Calu3 (cell line): Measurements from ENCODE around the gene TEAD4. TPM values are rescaled to one million over a fixed set of nuclear protein-coding genes. Genes with fewer than 3 reads are reported as not detected.

ENCODE experiments used
- BruUV-seq: library from RNA; stranded (reverse); fragments of 400-500 nt; replicated peaks from 2 replicates; lab custom pipeline; 2021; lab: Mats Ljungman, UMichigan
- CTCF ChIA-PET: fragments of 300-600 bp; sonication (Branson Sonifier 250); formaldehyde crosslinking; loops from one replicate; lab custom pipeline; 2022; ENCODE audit warnings: antibody characterized with exemption; lab: Charles Lee
- DNase-seq: peaks from one replicate; pipeline ENCODE4 v3.0.0; 2022
- H3K27ac Mint-ChIP-seq: one replicate; pipeline ENCODE4 v1.8.0; 2022; ENCODE audit warnings: mixed read lengths; ENCODE audit not compliant: unreplicated experiment
- H3K27me3 Mint-ChIP-seq: one replicate; pipeline ENCODE4 v1.8.0; 2022; ENCODE audit warnings: mixed read lengths; ENCODE audit not compliant: unreplicated experiment
- H3K36me3 Mint-ChIP-seq: one replicate; pipeline ENCODE4 v1.8.0; 2022; ENCODE audit warnings: mild to moderate bottlenecking, moderate library complexity, mixed read lengths; ENCODE audit not compliant: insufficient read depth, unreplicated experiment
- H3K4me1 Mint-ChIP-seq: one replicate; pipeline ENCODE4 v1.8.0; 2022; ENCODE audit warnings: mild to moderate bottlenecking, low read depth, mixed read lengths; ENCODE audit not compliant: unreplicated experiment
- H3K4me3 Mint-ChIP-seq: one replicate; pipeline ENCODE4 v1.8.0; 2022; ENCODE audit warnings: mild to moderate bottlenecking, low read depth, moderate library complexity, mixed read lengths; ENCODE audit not compliant: unreplicated experiment
- H3K9me3 Mint-ChIP-seq: one replicate; pipeline ENCODE4 v1.8.0; 2022; ENCODE audit warnings: low read depth, mixed read lengths; ENCODE audit not compliant: unreplicated experiment
- intact Hi-C: fragments of 100-400 bp; cut with micrococcal nuclease; formaldehyde crosslinking; loops from one replicate; pipeline ENCODE4 v1.10.0; 2022; ENCODE audit not compliant: unreplicated experiment
- total RNA-seq: library from RNA; stranded (reverse); gene quantifications from 2 replicates; pipeline ENCODE4 v1.2.3, GENCODE V29; 2022
- TF ChIP-seq, protein P1 (sequence below): fragments of 200-600 bp; IDR thresholded peaks from one replicate; pipeline ENCODE4 v1.8.0; 2022; ENCODE audit warnings: antibody characterized with exemption; ENCODE audit not compliant: unreplicated experiment

TEAD4 gene
- total RNA-seq, 1 experiment from 2014 or later: 33.0 TPM

DNA sequence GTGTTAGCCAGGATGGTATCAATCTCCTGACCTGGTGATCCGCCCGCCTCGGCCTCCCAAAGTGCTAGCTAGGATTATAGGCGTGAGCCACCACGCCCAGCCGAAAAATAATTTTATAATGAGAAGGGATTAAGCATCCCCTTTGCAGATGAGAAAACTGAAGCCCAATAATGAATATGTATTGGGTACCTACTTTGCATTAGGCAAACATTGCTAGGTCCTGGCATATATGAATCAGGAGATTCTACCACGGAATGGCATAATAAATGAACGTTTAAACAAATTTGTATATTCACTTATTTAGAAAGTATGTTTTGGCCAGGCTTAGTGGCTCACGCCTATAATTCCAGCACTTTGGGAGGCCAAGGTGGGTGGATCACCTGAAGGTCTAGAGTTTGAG is 36.1 kb upstream of the TEAD4 start:
- TF ChIP-seq, protein P1, sequence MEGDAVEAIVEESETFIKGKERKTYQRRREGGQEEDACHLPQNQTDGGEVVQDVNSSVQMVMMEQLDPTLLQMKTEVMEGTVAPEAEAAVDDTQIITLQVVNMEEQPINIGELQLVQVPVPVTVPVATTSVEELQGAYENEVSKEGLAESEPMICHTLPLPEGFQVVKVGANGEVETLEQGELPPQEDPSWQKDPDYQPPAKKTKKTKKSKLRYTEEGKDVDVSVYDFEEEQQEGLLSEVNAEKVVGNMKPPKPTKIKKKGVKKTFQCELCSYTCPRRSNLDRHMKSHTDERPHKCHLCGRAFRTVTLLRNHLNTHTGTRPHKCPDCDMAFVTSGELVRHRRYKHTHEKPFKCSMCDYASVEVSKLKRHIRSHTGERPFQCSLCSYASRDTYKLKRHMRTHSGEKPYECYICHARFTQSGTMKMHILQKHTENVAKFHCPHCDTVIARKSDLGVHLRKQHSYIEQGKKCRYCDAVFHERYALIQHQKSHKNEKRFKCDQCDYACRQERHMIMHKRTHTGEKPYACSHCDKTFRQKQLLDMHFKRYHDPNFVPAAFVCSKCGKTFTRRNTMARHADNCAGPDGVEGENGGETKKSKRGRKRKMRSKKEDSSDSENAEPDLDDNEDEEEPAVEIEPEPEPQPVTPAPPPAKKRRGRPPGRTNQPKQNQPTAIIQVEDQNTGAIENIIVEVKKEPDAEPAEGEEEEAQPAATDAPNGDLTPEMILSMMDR: no peak
- no peaks in the 10 kb centered on the region for H3K4me1 Mint-ChIP-seq
- no peaks in the 10 kb centered on the region for H3K27me3 Mint-ChIP-seq
- no peaks in the 10 kb centered on the region for H3K9me3 Mint-ChIP-seq
- intact Hi-C loops: no loop called here
- no TSS peak for BruUV-seq
- DNase-seq: no peak
- H3K36me3 Mint-ChIP-seq: peaks cover 13% of the 10 kb centered on the region
- H3K27ac Mint-ChIP-seq: no peak overlapping the region
- CTCF ChIA-PET: no interaction called here
- no peak overlapping the region for H3K4me3 Mint-ChIP-seq

DNA sequence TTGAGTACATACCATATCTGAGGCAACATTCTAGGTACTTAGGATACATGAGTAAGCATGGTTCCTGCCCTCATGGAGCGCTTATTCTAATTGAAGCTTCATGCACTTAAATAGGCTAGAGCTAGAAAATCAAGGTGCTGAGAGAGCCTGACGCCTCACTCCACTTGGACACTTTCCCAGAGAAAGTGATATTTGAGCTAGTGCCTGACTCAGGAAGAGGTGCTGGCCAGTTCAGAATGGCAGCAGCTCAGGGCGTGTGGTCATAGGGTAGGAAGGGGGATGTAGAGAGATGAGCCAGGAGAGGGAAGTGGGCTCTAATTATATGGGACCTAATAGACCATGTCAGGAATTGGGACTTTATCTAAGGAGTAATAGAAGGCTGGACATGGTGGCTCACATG is 35.2 kb upstream of the TEAD4 start:
- H3K27ac Mint-ChIP-seq: no peak overlapping the region
- intact Hi-C loops: no loop called here
- CTCF ChIA-PET: interaction anchor here (0.7 to 1.0 kb wide), 2 partner anchors 36 to 71 kb away, joined by 3 read pairs; no protein-coding TSS in a partner anchor
- H3K27me3 Mint-ChIP-seq: no peaks in the 10 kb centered on the region
- no TSS peak for BruUV-seq
- no peak for DNase-seq
- no peaks in the 10 kb centered on the region for H3K9me3 Mint-ChIP-seq
- no peak overlapping the region for H3K4me3 Mint-ChIP-seq
- TF ChIP-seq, protein P1: no peak
- H3K36me3 Mint-ChIP-seq: peaks cover 8% of the 10 kb centered on the region
- H3K4me1 Mint-ChIP-seq: no peaks in the 10 kb centered on the region

DNA sequence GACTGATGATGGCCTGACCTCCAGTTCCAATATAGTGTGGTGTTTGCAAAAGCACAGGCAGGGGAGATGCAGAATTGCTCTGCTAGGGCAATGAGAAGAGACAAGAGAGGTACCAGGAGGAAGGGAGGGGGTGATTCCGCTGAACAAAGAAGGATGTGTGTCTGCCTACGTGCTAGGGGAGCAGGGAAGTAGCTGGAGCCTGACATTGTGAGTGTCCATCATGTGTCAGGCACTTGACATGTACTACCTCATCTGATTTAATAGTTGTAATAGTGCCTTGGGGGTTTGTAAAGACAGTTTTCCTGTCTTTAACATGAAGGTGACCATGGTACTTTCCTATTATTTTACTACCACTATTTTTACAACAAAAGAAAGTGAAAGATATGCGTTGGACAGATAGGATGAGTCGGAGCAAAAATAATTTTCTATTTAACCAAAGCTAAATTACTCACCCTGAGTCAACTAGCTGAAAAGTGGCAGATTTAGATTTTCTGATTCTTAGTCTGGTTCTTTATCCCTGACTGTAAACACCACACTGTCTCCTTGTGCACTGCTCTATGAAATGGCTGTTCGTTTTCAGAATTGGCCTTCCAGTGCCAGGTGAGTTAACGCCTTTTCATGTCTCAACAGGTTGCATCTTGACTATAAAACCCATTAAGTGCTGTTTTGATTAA is 33.7 kb upstream of the TEAD4 start:
- no peak for DNase-seq
- Mint-ChIP-seq H3K27me3 (no peaks in the 10 kb centered on the region), H3K27ac (no peak overlapping the region), H3K36me3 (peaks cover 9% of the 10 kb centered on the region), H3K4me1 (no peaks in the 10 kb centered on the region), H3K9me3 (no peaks in the 10 kb centered on the region), H3K4me3 (no peak overlapping the region)
- CTCF ChIA-PET: interaction anchor here (0.5 kb wide), 2 partner anchors 40 to 75 kb away, joined by 3 read pairs; no protein-coding TSS in a partner anchor
- no TSS peak for BruUV-seq
- intact Hi-C loops: no loop called here
- TF ChIP-seq, protein P1: no peak

DNA sequence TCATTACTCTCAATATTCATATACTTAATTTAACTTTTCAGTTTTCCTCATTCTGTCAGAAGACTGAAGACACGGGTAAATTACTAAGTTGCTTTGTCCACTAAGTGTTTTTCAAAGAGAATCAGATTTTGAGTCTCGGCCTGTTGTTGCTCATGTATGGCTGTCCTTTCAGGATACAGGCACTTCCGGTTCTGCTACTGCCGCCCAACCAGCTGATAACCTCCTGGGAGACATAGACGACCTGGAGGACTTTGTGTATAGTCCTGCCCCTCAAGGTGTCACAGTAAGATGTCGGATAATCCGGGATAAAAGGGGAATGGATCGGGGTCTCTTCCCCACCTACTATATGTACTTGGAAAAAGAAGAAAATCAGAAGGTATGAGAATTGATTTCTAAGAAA is 28.3 kb upstream of the TEAD4 start:
- intact Hi-C loops: no loop called here
- TF ChIP-seq, protein P1: no peak
- CTCF ChIA-PET: no interaction called here
- DNase-seq: no peak
- Mint-ChIP-seq H3K4me3 (no peak overlapping the region), H3K9me3 (no peaks in the 10 kb centered on the region), H3K27me3 (no peaks in the 10 kb centered on the region), H3K27ac (no peak overlapping the region), H3K4me1 (no peaks in the 10 kb centered on the region), H3K36me3 (peaks cover 23% of the 10 kb centered on the region)
- BruUV-seq: no TSS peak
